ENCODE measurements around the gene ARHGAP27.
A peak's percentile ranks its signal among the peaks of the same experiment; 100 is the strongest.

Gene ARHGAP27

DNA sequence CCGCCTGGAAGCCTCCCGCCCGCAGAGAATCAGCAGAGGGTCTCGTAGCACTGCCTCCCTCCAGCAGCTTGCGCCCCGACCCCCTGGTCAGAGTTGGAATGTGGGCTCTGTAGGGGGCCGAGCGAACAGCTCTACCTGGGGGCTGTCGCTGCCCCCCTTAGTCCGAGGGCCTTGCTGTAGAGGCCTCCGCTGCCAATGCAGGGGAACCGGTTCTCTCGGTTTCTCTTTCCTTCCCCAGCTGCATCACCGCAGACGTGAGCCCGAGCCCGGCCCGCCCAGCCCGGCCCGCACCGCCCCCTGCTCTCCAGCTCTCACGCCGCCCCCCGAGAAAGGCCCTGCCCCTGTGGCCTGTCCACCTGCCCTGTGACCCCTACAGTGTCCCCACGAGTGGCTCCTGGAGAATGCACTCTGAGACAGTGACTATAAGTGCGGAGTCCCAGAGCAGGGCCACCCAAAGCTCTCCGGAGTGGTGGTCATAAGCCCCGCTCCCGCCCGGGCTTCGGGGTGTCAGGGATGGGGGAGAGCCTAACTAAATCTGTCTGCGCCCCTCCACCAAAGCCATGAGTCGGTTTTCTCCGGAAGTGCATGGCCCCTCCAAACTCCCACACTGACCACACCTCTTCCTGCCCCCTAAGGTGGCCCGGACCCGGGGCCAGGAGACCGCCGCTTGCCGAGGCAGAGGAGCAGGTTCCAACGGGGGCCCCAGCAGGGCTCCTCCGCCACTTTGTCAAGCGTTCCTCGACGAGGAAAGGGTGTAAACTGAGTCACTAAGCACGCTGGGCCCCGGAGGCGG lies 1.7 kb downstream of the ARHGAP27 start:
- no peak for DNase-seq (ENCODE audit: low read depth in 2 of 3, low spot score in 2 of 3)

GRCh38 chr17:45430006-45430737 lies 2.5 kb downstream of the ARHGAP27 start:
- DNase-seq (ENCODE audit: low read depth in 2 of 3, low spot score in 2 of 3) = no peak

GRCh38 chr17:45429339-45430005 lies 3.2 kb downstream of the ARHGAP27 start:
- no peak for DNase-seq (ENCODE audit: low read depth in 2 of 3, low spot score in 2 of 3)

- DNase-seq (ENCODE audit: low read depth in 2 of 3, low spot score in 2 of 3) = no peak
Measured at GRCh38 chr17:45428931-45429338, 3.7 kb downstream of the ARHGAP27 start.

- DNase-seq (ENCODE audit: low read depth in 2 of 3, low spot score in 2 of 3) = peak; percentile 66 to 86 (median 78)
Measured at GRCh38 chr17:45428050-45428617, 4.5 kb downstream of the ARHGAP27 start.

DNA sequence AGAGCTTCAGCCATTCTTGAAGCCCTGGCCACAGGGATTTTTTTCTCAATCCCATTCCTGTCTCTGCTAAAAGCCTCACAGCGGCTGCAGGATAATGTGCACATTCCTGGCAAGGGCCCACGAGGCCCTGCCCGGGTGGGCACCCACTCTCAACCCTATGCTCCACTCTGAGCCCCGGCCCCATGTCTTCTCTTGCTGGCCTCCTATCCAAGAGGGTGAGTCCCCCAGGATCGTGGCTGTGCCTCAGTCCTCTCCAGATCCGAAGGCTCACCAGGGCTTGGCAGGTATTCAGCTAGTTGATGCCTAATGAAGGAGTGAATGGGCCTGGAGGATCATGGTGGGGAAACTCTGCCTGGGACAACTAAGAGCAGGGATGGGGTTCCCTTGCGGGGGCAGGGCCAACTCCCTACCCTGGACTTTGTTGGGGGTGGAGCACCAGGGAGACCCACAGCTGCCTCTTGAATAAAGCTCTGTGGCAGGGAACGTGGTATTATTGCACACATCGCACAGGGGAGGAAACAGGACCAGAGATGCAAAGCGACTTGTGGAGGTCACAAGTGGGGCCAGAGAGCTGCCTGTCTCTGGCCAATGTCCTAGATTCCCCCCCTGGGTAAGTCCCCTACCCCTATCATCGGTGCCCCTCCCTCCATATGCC lies 5.4 kb downstream of the ARHGAP27 start:
- no peak for DNase-seq (ENCODE audit: low read depth in 2 of 3, low spot score in 2 of 3)

- DNase-seq (ENCODE audit: low read depth in 2 of 3, low spot score in 2 of 3) = no peak
Measured at GRCh38 chr17:45426561-45426960, 6.1 kb downstream of the ARHGAP27 start.

DNA sequence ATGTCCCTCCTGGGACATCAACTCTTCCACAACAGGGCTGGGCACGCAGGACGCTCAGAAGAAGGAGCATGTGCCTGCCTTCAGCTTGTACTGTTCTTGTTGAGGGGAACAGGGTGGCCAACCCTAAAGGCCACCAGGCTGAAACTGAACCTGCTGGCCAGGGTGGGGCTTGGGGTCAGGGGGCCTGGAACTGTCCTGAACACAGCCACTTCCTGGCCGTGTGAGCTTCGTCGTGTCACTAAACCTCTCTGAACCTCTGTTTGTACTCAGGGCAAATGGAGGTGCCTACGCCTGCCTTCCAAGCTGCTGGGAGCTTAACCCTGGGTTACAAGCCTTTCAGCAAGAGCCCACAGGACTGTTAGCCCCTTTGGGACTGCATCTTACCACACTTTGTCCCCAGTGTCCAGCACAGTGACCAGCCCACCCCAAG lies 6.7 kb downstream of the ARHGAP27 start:
- DNase-seq (ENCODE audit: low read depth in 2 of 3, low spot score in 2 of 3) = no peak

GRCh38 chr17:45425125-45425983 lies 7.3 kb downstream of the ARHGAP27 start:
- no peak for DNase-seq (ENCODE audit: low read depth in 2 of 3, low spot score in 2 of 3)

- DNase-seq (ENCODE audit: low read depth in 2 of 3, low spot score in 2 of 3) = no peak
Measured at GRCh38 chr17:45424769-45425124, 7.9 kb downstream of the ARHGAP27 start.

DNA sequence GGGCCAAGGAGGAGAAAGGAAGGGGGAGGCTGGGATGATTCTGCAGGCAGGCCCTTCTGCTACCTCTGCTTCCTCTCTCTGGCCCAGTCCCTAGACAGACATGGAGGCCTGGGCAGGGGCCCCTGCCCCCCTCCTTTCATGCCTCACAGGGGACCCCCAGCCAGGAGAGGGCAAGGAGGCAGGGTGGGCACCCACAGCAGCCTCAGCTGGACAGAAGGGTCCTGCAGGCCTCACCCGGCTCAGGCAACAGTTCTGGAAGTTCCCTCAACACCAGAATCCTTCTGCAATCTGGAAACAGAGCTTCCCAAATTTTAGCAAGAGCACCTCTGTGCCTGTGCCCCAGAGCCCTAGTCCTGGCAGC lies 8.7 kb downstream of the ARHGAP27 start:
- DNase-seq (ENCODE audit: low read depth in 2 of 3, low spot score in 2 of 3) = no peak

- DNase-seq (ENCODE audit: low read depth in 2 of 3, low spot score in 2 of 3) = no peak
Measured at GRCh38 chr17:45423304-45423974, 9.2 kb downstream of the ARHGAP27 start.

- no peak for DNase-seq (ENCODE audit: low read depth in 2 of 3, low spot score in 2 of 3)
Measured at GRCh38 chr17:45414990-45415881, 17.4 kb downstream of the ARHGAP27 start.

DNA sequence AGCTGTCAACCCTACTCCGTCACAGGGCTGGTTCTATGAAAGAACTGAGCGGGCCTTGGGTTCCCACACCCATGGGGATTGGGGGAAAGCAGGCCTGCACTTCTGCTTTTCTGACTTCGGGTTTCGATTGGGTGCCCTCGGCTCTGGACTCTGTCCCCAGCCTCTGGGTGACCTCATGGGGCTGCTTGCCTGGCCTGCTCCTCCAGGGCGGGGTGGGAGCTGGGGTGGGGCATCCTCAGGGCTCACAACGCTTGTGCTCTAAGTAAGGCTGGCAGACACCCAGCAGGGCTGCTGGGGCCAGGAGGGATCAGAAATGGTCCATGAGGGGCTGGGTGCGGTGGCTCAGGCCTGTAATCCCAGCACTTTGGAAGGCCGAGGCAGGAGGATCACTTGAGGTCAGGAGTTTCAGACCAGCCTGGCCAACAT lies 19.2 kb downstream of the ARHGAP27 start:
- DNase-seq (ENCODE audit: low read depth in 2 of 3, low spot score in 2 of 3) = no peak

GRCh38 chr17:45411348-45412105 lies 21.1 kb downstream of the ARHGAP27 start:
- DNase-seq (ENCODE audit: low read depth in 2 of 3, low spot score in 2 of 3) = no peak

DNA sequence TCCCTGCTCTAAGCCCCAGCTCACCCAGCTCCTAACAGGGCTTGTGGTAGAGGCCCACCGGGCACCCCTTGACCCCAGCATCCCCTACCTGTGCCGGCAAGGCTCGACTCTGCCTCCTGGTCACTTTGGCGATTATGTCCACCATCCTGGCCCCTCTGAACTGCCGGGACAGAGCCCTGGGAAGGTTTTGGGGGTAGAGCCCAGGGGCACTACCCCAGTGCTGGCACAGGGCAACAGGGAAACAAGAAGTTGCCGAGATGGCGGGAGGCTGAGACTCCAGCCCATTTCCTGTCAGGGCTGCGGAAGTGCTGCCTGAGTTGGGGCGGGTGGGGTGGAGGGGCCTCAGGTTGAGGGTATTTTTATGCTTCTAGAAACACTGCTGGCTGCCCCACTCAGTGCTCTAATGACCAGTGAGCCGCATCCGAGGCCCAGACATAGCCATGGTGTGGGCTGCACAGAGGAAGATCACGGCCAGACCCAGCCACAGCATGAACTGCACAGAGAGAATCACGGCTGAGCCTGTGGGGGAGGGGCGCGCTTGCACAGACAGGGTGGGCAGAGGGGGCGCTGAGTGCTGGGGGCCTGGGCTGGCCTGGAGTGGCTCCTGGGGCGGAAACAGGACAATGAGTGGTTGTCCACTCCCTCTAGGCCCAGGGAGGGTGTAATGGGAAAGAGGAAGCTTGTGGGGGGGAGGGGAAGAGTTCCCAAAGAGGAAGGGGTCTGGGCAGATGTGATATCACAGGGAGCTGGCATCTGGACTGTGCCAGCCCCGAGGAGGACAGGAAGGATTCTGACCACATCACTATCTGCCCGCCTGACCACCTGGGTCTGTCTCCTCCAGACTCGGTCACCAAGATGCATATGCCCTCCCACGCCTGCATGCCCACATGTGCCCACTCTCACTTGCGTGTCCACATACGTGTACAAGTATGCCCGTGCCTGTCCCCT lies 22.3 kb downstream of the ARHGAP27 start:
- peak; percentile 38 to 55 (median 40) for DNase-seq (ENCODE audit: low read depth in 2 of 3, low spot score in 2 of 3)

- DNase-seq (ENCODE audit: low read depth in 2 of 3, low spot score in 2 of 3) = no peak
Measured at GRCh38 chr17:45409659-45410076, 23.0 kb downstream of the ARHGAP27 start.

All from activated CD8-positive, alpha-beta memory T cell treated with anti-CD3 and anti-CD28 coated beads for 48 hours (primary cell).